Hematopoietic multipotent progenitor cell treated with erythropoietin and hydrocortisone succinate and interleukin-3 and kit ligand, for 8 days (in vitro differentiated cells): ENCODE data around the gene MCCD1.

Source experiments
- DNase-seq: peaks from one replicate; pipeline ENCODE4 v3.0.0-alpha.2; 2015

Gene MCCD1

DNA sequence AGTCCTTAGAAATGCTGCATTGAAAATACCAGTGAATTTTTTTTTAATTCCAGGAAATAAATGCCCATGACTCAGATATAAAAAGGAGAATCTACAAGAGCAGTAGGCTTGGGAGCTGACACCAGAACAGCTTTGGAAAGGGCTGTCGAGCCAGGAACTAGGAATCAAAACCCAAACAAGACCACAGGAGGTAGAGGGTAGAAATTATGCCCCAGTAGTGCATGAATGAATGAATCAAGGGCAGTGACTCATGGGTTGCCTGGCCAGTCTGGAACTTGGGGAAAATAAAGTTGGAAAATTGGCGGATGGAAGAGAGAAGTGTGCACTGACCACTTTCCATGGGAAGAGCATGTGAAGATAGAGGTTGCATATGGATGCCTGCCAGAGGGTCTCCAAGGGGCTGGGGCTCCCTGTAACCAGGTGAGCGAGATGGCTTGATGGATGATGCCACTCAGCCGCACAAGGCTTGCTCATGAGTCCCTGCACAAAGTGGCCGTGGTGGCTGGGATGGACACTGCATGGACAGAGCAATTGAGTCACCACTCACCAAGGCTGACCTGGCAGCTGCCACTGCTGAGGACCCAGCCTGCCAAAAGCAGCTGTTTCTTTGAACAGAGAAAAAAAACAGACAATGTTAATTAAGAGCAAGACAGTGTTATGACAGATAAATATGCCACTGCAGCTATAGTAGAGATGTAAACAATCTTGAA lies 15.2 kb upstream of the MCCD1 start:
- no peak for DNase-seq

DNA sequence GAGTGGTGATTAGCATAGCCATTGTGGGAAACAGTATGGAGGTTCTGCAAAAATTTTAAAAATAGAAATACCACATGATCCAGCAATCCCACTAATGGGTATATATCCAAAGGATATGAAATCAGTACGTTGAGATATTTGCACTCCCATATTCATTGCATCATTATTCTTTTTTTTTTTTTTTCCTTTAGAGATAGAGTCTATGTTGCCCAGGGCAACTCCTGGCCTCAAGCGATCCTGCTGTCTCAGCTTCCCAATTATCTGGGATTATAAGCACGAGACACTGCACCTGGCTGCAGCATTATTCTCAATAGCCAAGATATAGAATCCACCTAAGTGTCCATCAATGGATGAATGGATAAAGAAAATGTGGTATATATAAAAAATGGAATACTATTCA lies 6.9 kb upstream of the MCCD1 start:
- DNase-seq, result no peak

DNA sequence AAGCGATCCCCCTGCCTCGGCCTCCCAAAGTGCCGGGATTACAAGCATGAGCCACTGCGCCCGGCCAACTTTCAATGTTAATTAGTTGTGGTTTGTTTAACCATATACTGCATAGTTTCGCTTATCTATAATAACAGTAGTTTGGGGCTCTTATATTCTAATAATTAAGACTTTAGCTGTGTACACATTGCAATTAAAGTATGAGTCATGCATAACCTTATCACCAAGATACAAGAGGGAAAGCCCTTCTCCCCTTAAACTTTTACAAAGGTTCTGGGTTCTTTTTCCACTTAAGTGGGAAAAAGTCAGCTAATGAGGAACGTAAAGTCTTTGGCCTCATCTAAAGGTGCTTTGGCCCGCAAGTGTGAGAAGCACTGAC lies 3.2 kb upstream of the MCCD1 start:
- peak; percentile 79 for DNase-seq

DNA sequence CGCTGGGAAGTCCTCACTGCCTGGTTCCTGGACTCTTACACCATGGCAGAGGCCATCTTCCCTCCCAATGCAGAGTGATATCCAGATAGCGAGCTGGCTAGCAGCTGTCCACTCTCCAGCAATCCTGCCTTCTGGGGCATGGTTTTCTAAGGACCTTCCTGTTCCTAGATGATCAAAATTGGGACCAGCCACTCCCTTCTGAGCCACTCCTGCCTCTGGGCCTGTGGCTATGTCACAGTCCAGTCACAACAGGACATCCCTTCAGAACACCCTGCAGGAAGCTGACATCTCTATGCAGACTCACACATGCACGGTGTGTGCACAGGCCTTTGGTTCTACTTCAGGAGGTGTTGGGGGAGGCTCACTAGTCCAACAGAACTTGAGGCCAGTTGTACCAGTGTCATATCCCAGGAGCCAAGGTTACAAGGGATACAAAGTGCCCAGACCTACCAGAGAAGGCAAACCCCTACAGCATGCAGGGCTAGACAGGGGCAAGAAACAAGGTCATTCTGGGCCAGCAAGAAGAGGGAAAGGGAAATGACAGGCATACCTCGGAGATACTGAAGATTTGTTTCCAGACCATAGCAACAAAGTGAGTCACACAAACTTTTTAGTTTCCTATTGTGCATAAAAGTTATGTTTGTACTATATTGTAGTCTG lies 2.7 kb upstream of the MCCD1 start:
- DNase-seq, result no peak

DNA sequence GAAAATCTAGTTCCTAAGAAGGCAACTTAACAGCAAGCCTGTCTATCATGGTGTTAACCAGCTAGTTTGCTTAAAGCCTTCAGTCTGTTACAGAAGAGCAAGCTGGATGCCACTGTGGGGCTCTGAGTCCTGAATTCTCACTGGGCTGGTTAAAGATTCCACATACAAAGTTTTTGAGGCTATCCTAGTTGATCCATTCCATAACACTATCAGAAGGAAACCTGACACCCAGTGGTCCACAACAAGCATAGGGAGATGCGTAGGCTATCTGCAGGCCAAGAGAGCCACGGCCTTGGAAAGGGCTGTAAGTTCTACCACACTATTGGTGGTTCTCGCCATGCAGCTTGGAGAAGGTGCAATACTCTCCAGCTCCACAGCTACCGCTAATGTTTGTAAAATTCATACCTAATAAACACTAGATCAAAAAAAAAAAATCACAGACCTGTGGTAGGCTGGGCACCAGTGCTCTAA lies 420 bp upstream of the MCCD1 start:
- DNase-seq, result no peak

DNA sequence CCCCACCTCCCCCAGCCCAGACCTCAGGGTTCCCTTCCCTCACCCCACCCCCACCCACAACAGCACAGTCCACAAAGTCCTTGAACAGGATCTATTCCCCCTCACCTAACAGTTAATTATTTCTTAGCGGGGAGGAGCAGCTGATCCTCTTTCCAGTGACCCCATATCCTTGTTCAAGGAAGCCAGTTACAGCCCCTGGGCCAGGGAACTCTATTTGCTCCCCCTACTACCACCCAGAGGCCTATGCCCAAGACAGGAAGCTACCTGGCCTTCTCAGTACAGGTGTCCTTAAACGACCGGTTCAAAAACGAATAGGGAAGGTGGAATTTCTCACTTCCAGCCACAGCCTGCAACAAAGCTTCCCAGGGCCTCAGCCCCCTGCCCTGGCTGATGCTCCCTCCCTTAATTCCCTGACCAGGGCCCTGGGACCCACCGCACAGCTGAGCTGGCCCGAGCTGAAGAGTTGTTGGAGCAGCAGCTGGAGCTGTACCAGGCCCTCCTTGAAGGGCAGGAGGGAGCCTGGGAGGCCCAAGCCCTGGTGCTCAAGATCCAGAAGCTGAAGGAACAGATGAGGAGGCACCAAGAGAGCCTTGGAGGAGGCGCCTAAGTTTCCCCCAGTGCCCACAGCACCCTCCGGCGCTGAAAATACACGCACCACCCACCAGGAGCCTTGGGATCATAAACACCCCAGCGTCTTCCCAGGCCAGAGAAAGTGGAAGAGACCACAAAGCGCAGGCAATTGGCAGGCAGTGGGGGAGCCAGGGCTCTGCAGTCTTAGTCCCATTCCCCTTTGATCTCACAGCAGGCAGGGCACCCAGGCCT lies 778 bp downstream of the MCCD1 start:
- no peak for DNase-seq

DNA sequence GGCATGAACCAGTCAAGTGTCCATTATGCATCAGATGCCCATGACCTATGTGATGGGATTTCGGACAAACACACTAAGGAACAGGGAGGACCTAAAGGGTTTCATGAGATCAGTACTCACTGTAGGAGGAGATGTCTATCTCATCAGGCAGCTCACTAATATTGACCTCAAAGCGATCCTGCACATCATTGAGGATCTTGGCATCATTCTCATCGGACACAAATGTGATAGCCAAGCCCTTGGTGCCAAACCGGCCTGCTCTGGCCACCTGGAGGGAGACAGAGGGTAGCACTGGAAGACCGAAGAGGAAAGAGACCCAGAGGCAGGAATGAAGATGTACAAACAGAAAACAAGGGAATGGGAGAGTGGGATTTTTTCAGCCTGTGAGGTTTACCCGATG lies 1.9 kb downstream of the MCCD1 start:
- DNase-seq, result no peak

DNA sequence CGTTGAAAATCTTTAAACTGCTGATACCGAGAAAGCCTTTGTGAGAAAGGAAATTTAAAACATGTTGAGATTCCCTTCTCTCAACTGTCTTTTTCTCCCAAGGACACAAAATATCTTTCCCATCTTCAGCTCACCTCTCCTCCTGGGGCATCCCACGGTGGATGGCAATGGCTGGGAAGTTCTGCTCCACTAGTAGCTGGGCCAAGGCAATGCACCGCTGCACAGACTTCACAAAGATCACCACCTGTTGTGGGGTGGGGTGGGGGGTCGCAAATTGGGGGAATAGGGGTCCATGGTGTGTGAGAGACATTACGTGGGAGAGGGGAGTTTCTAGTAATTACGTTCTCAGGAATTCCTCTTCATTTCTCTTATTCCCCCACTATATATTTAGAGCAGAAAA lies 2.4 kb downstream of the MCCD1 start:
- no peak for DNase-seq

DNA sequence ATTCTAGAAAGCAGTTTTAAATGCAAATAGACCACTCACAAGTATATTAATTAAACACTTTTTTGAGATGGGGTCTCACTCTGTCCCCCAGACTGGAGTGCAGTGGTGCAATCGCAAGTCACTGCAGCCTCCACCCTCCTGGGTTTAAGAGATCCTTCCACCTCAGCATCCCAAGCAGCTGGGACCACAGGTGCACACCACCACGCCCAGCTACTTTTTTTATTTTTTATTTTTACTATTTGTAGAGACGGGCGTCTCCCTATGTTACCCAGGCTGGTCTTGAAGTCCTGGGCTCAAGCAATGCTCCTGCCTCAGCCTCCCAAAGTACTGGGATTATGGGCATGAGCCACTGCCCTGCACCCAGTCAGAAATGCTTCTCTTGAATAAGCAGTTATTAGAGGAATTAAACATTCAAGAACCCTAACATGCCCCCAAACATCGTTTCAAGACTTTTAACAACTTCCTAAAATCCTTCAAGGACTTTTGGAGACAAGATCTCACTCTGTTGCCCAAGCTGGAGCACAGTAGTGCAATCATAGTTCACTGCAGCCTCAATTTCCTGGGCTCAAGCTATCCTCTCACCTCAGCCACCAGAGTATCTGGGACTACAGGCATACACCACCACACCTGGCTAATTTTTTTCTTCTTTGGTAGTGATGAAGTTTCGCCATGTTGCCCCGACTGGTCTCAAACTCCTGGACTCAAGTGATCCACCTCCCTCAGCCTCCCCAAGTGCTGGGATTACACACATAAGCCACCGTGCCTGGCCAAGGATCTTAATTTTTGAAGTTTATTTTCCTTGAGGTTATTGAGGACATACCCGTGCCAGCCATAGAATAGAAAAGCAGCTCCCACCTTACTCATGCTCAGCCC lies 3.2 kb downstream of the MCCD1 start:
- DNase-seq, result no peak

DNA sequence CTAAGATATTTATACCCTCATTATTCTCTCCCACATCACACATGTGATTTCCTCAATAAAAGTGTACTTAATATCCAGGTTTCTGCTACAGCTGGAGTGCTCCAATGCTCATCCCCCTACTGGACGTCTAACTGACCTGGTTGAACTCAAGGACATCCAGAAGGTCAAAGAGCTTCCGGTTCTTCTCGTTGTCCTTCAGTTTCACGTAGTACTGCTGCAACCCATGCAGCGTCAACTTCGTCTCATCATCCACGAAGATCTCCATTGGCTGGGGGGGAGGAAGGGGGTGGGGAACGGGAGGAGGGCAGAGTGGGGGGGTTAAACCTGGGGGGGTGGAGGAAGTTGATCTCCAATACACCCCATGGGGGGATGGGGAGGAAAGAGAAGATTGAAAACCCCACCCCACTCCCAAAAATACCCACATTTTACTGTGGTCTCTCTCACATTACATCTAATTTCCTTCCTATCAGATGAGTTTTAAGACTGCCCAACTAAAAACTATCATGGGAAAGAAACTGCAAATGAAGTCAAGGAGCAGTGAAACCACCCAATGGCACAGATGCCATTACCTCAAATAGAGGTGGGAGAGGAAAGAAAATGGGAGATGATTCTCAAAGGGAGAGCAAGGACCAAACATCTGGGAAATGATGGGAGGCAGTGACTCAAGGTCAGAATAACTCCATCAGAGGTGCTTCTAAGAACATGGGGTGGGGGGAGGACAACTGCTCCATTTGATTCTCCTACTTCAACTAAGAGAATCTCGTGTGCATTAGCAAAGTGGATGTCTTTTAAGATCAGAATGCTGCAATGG lies 4.1 kb downstream of the MCCD1 start:
- no peak for DNase-seq

DNA sequence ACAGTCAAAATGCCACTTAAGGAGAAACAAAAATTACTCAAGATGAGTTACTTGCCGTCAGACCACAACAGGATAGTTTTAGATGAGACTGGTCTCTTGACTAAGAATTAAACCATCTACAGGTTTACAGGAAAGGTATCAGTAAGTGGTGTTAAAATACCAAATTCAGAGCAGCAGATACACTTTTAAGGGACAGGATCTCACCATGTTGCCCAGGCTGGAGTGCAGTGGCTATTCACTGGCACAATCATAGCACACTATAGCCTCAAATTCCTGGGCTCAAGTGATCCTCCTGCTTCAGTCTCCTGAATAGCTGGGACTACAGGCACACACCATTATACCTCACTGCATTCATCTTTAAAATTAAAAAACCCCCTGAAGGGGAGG lies 4.7 kb downstream of the MCCD1 start:
- DNase-seq, result no peak

DNA sequence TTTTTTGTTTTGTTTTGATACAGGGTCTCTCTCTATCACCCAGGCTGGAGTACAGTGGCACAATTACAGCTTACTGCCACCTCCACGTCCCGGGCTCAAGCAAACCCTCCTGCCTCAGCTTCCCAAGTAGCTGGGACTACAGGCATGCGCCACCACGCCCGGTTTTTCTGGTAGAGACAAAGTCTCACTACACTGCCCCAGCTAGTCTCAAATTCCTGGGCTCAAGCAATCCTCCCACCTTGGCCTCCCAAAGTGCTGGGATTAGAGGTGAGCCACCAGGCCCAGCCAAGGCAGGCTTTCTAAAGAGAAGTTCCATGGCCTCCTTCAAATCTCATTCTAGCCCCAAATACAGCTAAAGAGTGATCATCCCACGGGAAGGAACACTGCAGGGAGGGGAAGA lies 5.2 kb downstream of the MCCD1 start:
- DNase-seq, result no peak

DNA sequence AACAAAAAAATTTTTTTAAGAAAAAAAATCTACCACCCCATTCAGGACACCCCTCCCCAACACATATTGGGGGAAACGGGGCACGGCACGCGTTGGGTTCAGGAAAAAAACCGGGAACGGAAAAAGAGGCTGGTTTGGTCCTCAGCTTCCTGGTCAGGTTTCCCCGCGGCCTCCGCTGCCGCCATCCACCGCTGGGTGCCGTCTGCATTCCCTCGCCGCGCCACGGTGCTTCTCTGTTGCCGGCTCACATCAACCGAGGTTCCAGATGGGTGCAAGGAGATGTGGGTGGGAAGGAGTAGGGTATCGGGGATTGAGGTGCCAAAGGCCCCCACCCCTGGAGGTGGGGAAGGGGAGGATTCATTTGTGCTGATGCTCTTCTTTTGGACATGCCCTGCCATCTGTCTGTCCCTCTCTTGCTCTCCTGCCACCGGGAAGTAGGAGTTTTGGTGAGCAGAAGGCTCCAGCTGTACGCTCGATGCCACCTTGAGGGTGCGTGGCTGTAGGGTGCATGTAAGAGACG lies 5.8 kb downstream of the MCCD1 start:
- DNase-seq, result no peak

DNA sequence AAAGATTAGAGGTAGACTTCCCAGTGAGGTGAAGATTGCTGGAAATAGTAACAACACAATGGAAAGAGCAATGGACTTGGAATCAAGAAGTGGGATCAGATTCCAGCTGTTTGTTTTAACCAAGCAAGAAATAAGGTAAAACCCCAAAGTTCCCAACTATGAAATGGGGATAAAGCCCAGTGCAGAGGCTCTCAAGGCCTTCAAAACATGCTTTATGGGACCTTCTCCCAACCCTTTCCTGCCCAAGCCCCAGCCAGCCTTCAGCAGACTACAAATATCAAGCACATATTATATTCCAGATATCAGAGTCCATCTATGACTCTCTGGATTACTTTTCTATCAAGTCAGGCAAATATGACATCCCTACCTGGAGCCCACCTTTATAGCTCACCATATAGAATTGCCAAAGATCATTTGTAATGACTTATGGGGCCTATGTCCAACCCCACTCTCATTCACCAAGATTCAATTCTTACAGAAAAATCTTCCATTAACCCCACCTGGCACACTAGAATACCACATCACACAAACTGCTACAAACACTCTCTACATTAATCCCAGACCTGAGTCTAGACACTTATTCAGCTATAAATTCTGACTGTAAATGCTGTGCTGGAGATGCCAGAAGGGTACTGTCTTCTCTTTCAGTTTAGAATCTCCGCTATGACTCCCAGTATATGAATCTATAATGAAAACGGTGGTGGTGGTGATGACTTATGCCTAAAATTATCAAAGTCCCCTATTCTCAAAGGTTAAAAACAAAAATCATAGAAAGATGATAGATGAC lies 7.0 kb downstream of the MCCD1 start:
- DNase-seq, result no peak

DNA sequence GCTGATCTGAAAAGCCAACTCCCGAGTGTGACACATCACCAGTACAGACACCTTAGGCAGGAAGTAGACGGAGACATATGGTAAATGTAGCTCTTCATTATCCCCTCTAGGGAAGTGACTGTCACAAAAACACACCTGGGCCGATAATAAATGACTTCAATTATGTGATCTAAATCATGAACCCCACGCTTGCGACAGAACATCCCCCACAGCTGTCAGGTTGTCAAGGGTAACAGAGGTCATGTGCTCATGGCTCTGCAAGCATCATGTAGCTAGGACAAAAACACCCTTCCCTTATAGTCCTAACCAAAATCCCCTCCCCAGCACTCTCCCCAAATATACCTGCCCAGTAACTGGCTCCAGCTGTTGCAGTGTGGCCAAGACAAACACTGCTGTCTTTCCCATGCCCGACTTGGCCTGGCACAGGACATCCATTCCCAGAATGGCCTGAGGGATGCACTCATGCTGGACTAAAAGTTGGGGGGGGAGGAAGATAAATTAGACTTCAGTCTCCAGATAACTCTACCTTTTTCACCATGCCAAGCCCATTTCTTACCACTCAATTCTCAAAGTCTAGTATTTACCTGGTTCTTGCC lies 10.1 kb downstream of the MCCD1 start:
- no peak for DNase-seq

DNA sequence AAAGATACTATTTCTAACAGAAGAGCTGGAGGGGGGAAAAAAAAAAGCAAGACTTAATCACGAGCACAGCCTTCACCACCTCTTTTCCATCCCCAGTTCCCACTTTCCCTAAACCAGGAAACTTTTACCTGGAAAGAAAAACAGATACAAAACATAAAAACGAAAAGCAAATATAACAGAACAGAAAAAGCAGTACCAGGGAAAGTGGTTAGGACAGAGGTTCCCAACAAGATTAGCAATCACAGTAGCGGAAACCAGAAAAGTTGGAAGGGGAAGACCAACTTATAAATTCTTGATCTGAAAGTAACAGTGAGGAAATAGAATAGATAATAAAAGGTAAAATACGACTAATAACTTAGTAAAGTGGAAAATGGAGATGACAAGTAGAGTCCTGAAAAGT lies 11.9 kb downstream of the MCCD1 start:
- DNase-seq, result no peak

DNA sequence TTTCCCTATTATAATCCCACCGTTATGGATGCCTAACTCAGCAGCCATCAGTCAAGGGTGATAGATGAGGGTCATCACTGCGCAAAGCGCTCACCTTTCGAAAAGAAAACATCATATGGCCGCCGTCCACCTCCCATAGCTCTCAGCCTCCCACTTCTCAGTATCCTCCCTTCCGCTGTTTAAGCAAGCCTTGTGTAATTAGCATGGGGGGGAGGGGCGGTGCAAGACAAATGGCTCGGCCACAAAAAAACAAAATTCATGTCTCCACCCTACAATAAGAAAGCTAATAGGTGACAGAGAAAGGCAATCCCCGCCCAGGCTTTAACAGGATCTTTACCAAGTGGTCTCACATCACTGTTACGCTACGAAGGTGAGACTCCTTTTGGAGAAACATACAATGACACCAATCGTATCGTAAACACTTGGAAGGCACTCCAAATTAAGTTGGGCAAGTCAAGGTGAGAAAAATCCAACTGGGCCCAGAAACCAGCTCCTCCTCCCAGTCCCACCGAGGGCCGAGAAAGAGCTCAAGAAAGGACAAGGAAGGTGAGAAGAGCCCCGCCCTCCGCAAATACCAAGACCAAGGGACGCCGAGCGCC lies 12.4 kb downstream of the MCCD1 start:
- DNase-seq, result peak; percentile 72

DNA sequence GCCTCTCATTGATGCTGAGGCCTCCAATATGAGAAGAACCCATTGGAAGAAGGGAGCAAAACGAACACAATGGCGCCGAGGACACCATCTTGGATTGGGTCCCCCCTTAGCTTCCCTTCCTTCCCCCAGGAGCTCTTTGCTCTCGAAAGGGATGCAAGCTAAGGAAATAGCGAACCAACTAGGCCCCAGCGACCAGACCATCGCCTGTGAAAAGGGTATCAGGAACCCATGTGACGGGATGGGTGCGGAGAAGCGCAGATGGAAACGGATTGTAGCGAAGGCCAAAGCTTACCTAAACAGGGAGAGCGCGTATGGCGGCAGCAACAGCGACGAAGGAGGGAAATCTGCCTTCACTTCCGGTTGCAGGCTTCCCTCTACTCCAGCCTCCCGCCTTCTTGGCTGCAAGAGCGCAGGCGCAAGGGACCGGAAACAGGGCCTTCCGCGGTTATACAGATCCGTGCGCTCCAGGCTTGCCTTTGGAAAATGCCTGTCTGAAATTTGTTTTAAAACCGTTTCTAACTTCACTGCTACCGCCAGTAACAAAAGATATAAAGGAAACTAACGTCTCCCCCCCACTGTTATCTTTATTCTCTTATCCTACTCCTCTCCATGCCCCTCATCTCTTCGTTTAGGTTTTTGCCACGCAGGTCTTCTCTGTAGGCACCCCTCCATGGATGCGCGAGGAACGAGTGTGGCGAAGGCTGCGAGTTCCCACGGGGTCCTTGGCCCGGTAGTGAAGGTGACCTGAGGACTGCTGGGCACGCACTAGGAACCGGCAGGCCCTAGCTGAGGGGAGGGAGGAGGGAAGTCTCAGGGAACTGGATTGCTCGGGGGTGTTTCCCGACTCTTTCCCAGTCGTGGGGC lies 13.1 kb downstream of the MCCD1 start, which contains the start of gene DDX39B:
TSS of gene DDX39B (minus strand) at position 346 of the 864 bp plus-strand sequence. CDS start 1,471 bp downstream, outside the sequence.
- peak; percentile 99 for DNase-seq

DNA sequence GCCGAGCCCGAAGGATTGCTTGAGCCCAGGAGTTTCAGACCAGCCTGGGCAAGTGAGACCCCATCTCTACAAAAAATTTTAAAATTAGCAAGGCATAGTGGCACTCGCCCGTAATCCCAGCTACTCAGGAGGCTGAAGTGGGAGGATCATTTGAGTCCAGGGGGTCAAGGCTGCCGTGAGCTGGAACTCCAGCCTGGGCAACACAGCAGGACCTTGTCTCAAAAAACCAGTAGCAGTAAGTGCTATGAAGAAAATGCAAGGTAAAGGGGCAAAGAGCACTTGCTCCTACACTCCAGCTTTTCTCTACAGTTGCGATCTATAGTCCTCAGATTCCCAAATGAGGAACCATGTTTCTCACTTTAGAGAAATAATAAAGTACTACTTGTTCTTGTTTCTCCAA lies 14.9 kb downstream of the MCCD1 start:
- no peak for DNase-seq
